ENCODE results near the gene ABLIM1. TPM values are rescaled to one million over a fixed set of nuclear protein-coding genes. Genes with fewer than 3 reads are reported as not detected.

Gene ABLIM1
- total and polyA plus RNA-seq, 2 donors (not counting 1 experiment from before 2014, with no cell fraction given) = 5.3 to 13.6 TPM

DNA sequence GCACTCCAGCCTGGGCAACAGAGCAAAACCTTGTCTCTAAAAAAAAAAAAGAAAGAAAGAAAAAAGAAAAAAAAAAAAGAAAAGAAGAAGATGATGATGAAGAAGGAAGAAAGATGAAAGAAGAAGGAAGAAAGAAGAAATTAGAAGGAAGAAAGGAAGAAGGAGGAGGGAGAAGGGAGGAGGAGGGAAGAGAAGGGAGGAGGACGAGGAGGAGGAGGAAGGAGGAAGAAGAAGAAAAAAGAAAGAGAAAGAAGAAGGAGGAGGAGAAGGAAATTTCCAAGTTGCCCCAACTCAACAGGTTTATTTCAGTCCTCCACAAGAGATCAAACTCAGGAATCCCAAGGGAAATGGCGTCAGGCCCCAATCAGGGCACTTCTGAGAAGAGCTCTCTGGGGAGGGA, 115.7 kb downstream of the ABLIM1 start:
- peaks cover 2% of the 10 kb centered on the region for H3K27me3 ChIP-seq (ENCODE audit: control insufficient read depth, insufficient read depth, low read length)
- H3K9ac ChIP-seq (ENCODE audit: insufficient read depth, low read length) = no peak overlapping the region
- H4K20me1 ChIP-seq (ENCODE audit: control insufficient read depth, extremely low read depth, insufficient read depth, low read length) = no peaks in the 10 kb centered on the region
- no peaks in the 10 kb centered on the region for H3K79me2 ChIP-seq (ENCODE audit: control insufficient read depth, insufficient read depth, low read length)
- H3K36me3 ChIP-seq (ENCODE audit: control insufficient read depth, insufficient read depth, low read length) = no peaks in the 10 kb centered on the region
- H3K27ac ChIP-seq (ENCODE audit: insufficient read depth, low read length) = no peak overlapping the region
- H3K4me1 ChIP-seq (ENCODE audit: control insufficient read depth, extremely low read depth, insufficient read depth, low read length) = peaks cover 7% of the 10 kb centered on the region
- no peak overlapping the region for H3K4me3 ChIP-seq (replicated peaks in 1 of 4; ENCODE audit: control extremely low read depth in 1 of 4, insufficient read depth in 1 of 4, low read depth in 3 of 4, low read length in 4 of 4)
- no peak overlapping the region for H2AFZ ChIP-seq (ENCODE audit: low read length)
- no peak overlapping the region for H3K4me2 ChIP-seq (ENCODE audit: extremely low read depth, insufficient read depth, low read length)
- no peaks in the 10 kb centered on the region for H3K9me3 ChIP-seq (ENCODE audit: control insufficient read depth, insufficient read depth, low read depth, low read length)
- no peak for DNase-seq (ENCODE audit: low read depth in 2 of 2)
- TF ChIP-seq EZH2 (IDR thresholded peaks at IDR 0.05; ENCODE audit: low read length, missing control alignments) = no peak
- TF ChIP-seq, protein P1, sequence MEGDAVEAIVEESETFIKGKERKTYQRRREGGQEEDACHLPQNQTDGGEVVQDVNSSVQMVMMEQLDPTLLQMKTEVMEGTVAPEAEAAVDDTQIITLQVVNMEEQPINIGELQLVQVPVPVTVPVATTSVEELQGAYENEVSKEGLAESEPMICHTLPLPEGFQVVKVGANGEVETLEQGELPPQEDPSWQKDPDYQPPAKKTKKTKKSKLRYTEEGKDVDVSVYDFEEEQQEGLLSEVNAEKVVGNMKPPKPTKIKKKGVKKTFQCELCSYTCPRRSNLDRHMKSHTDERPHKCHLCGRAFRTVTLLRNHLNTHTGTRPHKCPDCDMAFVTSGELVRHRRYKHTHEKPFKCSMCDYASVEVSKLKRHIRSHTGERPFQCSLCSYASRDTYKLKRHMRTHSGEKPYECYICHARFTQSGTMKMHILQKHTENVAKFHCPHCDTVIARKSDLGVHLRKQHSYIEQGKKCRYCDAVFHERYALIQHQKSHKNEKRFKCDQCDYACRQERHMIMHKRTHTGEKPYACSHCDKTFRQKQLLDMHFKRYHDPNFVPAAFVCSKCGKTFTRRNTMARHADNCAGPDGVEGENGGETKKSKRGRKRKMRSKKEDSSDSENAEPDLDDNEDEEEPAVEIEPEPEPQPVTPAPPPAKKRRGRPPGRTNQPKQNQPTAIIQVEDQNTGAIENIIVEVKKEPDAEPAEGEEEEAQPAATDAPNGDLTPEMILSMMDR (conservative IDR thresholded peaks at IDR 0.05 in 1 of 2, IDR thresholded peaks at IDR 0.05 in 1 of 2; ENCODE audit: low read depth in 1 of 2, low read length in 2 of 2) = no peak

DNA sequence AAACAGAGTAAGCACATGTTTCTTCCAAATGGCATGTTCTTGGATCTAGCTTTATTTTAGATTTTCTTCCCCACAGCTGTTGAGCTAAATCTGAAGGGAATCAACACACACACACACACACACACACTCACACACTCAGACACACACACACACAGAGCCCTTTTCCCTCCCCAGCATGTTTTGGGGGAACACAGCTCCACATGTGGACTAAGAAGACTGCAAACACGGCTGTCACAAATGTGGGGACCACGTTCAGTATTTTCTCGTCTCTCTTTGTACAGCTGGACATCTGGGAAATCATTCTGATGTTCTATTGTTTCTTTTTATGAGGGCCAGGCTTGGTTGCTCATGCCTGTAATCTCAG, 116.3 kb downstream of the ABLIM1 start:
- peak overlapping the region; percentile 6 for H3K27ac ChIP-seq (ENCODE audit: insufficient read depth, low read length)

DNA sequence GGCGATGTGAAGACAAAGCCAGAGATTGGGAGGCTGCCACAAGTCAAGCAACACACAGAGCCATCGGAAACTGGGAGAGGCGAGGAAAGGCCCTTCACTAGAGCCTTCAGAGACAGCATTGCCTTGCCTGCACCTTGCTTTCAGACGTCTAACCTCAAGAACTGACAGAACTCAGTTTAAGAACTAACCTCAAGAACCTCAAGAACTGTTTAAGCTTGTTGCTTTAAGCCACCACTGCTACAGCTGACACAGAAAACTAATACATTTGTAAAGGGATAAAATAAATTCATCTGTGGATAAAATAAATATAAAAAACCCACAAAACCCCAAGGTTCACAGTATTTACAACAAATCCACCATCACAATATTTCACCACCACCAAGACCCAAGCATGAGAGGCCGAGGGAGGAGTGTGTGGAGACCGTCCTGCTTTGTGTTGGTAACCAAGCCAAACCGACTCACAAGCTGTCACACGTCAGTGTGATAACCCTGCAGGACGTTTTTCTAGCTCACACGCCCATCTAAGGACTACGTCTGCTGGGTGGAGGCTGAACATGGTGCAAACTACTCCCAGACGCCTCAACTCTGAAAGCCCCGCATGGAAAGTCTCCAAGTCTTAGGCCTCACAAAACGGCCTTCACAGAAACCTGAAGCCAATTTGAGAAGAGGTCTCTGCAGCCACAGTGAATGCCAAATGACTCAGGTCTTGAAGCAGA, 116.8 kb downstream of the ABLIM1 start:
- peak overlapping the region; percentile 46 for H3K27ac ChIP-seq (ENCODE audit: insufficient read depth, low read length)
- DNase-seq (ENCODE audit: low read depth in 2 of 2) = peak; percentile 90 to 100
- TF ChIP-seq, protein P1 (conservative IDR thresholded peaks at IDR 0.05 in 1 of 2, IDR thresholded peaks at IDR 0.05 in 1 of 2; ENCODE audit: low read depth in 1 of 2, low read length in 2 of 2) = no peak
- TF ChIP-seq EZH2 (IDR thresholded peaks at IDR 0.05; ENCODE audit: low read length, missing control alignments) = no peak
- peaks cover 7% of the 10 kb centered on the region for H3K4me1 ChIP-seq (ENCODE audit: control insufficient read depth, extremely low read depth, insufficient read depth, low read length)
- H3K4me2 ChIP-seq (ENCODE audit: extremely low read depth, insufficient read depth, low read length) = no peak overlapping the region
- no peaks in the 10 kb centered on the region for H3K79me2 ChIP-seq (ENCODE audit: control insufficient read depth, insufficient read depth, low read length)
- no peak overlapping the region for H2AFZ ChIP-seq (ENCODE audit: low read length)
- peaks cover 2% of the 10 kb centered on the region for H3K27me3 ChIP-seq (ENCODE audit: control insufficient read depth, insufficient read depth, low read length)
- H3K4me3 ChIP-seq (replicated peaks in 1 of 4; ENCODE audit: control extremely low read depth in 1 of 4, insufficient read depth in 1 of 4, low read depth in 3 of 4, low read length in 4 of 4) = no peak overlapping the region
- H3K9me3 ChIP-seq (ENCODE audit: control insufficient read depth, insufficient read depth, low read depth, low read length) = no peaks in the 10 kb centered on the region
- no peak overlapping the region for H3K9ac ChIP-seq (ENCODE audit: insufficient read depth, low read length)
- no peaks in the 10 kb centered on the region for H4K20me1 ChIP-seq (ENCODE audit: control insufficient read depth, extremely low read depth, insufficient read depth, low read length)
- H3K36me3 ChIP-seq (ENCODE audit: control insufficient read depth, insufficient read depth, low read length) = no peaks in the 10 kb centered on the region

More for the DNA sequence above, 116.3 kb downstream of the ABLIM1 start:
- H3K36me3 ChIP-seq (ENCODE audit: control insufficient read depth, insufficient read depth, low read length) = no peaks in the 10 kb centered on the region
- no peak overlapping the region for H3K4me2 ChIP-seq (ENCODE audit: extremely low read depth, insufficient read depth, low read length)
- no peaks in the 10 kb centered on the region for H4K20me1 ChIP-seq (ENCODE audit: control insufficient read depth, extremely low read depth, insufficient read depth, low read length)
- H3K4me1 ChIP-seq (ENCODE audit: control insufficient read depth, extremely low read depth, insufficient read depth, low read length) = peaks cover 7% of the 10 kb centered on the region
- no peaks in the 10 kb centered on the region for H3K79me2 ChIP-seq (ENCODE audit: control insufficient read depth, insufficient read depth, low read length)
- no peak for DNase-seq (ENCODE audit: low read depth in 2 of 2)
- H2AFZ ChIP-seq (ENCODE audit: low read length) = no peak overlapping the region
- peaks cover 2% of the 10 kb centered on the region for H3K27me3 ChIP-seq (ENCODE audit: control insufficient read depth, insufficient read depth, low read length)
- no peak overlapping the region for H3K4me3 ChIP-seq (replicated peaks in 1 of 4; ENCODE audit: control extremely low read depth in 1 of 4, insufficient read depth in 1 of 4, low read depth in 3 of 4, low read length in 4 of 4)
- TF ChIP-seq, protein P1 (conservative IDR thresholded peaks at IDR 0.05 in 1 of 2, IDR thresholded peaks at IDR 0.05 in 1 of 2; ENCODE audit: low read depth in 1 of 2, low read length in 2 of 2) = no peak
- TF ChIP-seq EZH2 (IDR thresholded peaks at IDR 0.05; ENCODE audit: low read length, missing control alignments) = no peak
- no peak overlapping the region for H3K9ac ChIP-seq (ENCODE audit: insufficient read depth, low read length)
- no peaks in the 10 kb centered on the region for H3K9me3 ChIP-seq (ENCODE audit: control insufficient read depth, insufficient read depth, low read depth, low read length)

Data from fibroblast of lung (primary cell).